Measurements from ENCODE around the gene TEX26. TPM values are rescaled to one million over a fixed set of nuclear protein-coding genes. Genes with fewer than 3 reads are reported as not detected.

TEX26 gene
- total RNA-seq, 1 donor, result not detected

GRCh38 chr13:30991922-30992321 is 59.5 kb downstream of the TEX26 start:
- TF ChIP-seq CTCF (IDR thresholded peaks at IDR 0.05; ENCODE audit: extremely low read depth, low read depth, low read length), result no peak
- no peak overlapping the region for H3K4me2 ChIP-seq (ENCODE audit: insufficient read depth, low read length)
- no peaks in the 10 kb centered on the region for H3K79me2 ChIP-seq (ENCODE audit: insufficient read depth, low read length)
- no peaks in the 10 kb centered on the region for H3K36me3 ChIP-seq (ENCODE audit: insufficient read depth, low read length)
- peaks cover 34% of the 10 kb centered on the region for H3K27me3 ChIP-seq (ENCODE audit: insufficient read depth, low read length)
- no peak overlapping the region for H3K27ac ChIP-seq (ENCODE audit: low read depth, low read length)
- no peak for DNase-seq (ENCODE audit: insufficient read length, low spot score, missing footprints)
- no peak overlapping the region for H3K4me3 ChIP-seq (ENCODE audit: insufficient read depth, low read length)
- no peaks in the 10 kb centered on the region for H3K4me1 ChIP-seq (ENCODE audit: insufficient read depth, low read length)
- no peaks in the 10 kb centered on the region for H4K20me1 ChIP-seq (ENCODE audit: insufficient read depth, low read length)
- no peaks in the 10 kb centered on the region for H3K9me3 ChIP-seq (ENCODE audit: low read depth, low read length)
- H2AFZ ChIP-seq (ENCODE audit: low read length), result no peak overlapping the region

- H3K9me3 ChIP-seq (ENCODE audit: low read depth, low read length), result no peaks in the 10 kb centered on the region
- no peaks in the 10 kb centered on the region for H3K4me1 ChIP-seq (ENCODE audit: insufficient read depth, low read length)
- no peak overlapping the region for H2AFZ ChIP-seq (ENCODE audit: low read length)
- DNase-seq (ENCODE audit: insufficient read length, low spot score, missing footprints), result no peak
- H4K20me1 ChIP-seq (ENCODE audit: insufficient read depth, low read length), result no peaks in the 10 kb centered on the region
- no peak overlapping the region for H3K4me3 ChIP-seq (ENCODE audit: insufficient read depth, low read length)
- no peak overlapping the region for H3K4me2 ChIP-seq (ENCODE audit: insufficient read depth, low read length)
- H3K27me3 ChIP-seq (ENCODE audit: insufficient read depth, low read length), result peaks cover 51% of the 10 kb centered on the region
- TF ChIP-seq CTCF (IDR thresholded peaks at IDR 0.05; ENCODE audit: extremely low read depth, low read depth, low read length), result no peak
- H3K36me3 ChIP-seq (ENCODE audit: insufficient read depth, low read length), result no peaks in the 10 kb centered on the region
- no peaks in the 10 kb centered on the region for H3K79me2 ChIP-seq (ENCODE audit: insufficient read depth, low read length)
- H3K27ac ChIP-seq (ENCODE audit: low read depth, low read length), result no peak overlapping the region
Observed at GRCh38 chr13:30995331-30995730, 62.9 kb downstream of the TEX26 start.

- no peak overlapping the region for H2AFZ ChIP-seq (ENCODE audit: low read length)
Observed at GRCh38 chr13:30997697-30998096, 65.2 kb downstream of the TEX26 start.

More at GRCh38 chr13:30997697-30998096, 65.2 kb downstream of the TEX26 start:
- H3K36me3 ChIP-seq (ENCODE audit: insufficient read depth, low read length), result no peaks in the 10 kb centered on the region
- no peaks in the 10 kb centered on the region for H3K79me2 ChIP-seq (ENCODE audit: insufficient read depth, low read length)
- no peak overlapping the region for H3K4me2 ChIP-seq (ENCODE audit: insufficient read depth, low read length)
- peaks cover 58% of the 10 kb centered on the region for H3K27me3 ChIP-seq (ENCODE audit: insufficient read depth, low read length)
- no peaks in the 10 kb centered on the region for H4K20me1 ChIP-seq (ENCODE audit: insufficient read depth, low read length)
- H3K9me3 ChIP-seq (ENCODE audit: low read depth, low read length), result no peaks in the 10 kb centered on the region
- DNase-seq (ENCODE audit: insufficient read length, low spot score, missing footprints), result no peak
- no peak overlapping the region for H3K27ac ChIP-seq (ENCODE audit: low read depth, low read length)
- no peaks in the 10 kb centered on the region for H3K4me1 ChIP-seq (ENCODE audit: insufficient read depth, low read length)
- no peak for TF ChIP-seq CTCF (IDR thresholded peaks at IDR 0.05; ENCODE audit: extremely low read depth, low read depth, low read length)
- H3K4me3 ChIP-seq (ENCODE audit: insufficient read depth, low read length), result no peak overlapping the region
